HG03571 (cell line): ENCODE data around the gene NMT1.
A peak's percentile ranks its signal among the peaks of the same experiment; 100 is the strongest.

Experiments used
- ATAC-seq: cut with Tn5 transposase; IDR thresholded peaks from one replicate; pipeline ENCODE4 v1.9.1; 2021; ENCODE audit not compliant: unreplicated experiment

The NMT1 gene

GRCh38 chr17:45132572-45133463 is 71.7 kb downstream of the NMT1 start:
- ATAC-seq: no peak

DNA sequence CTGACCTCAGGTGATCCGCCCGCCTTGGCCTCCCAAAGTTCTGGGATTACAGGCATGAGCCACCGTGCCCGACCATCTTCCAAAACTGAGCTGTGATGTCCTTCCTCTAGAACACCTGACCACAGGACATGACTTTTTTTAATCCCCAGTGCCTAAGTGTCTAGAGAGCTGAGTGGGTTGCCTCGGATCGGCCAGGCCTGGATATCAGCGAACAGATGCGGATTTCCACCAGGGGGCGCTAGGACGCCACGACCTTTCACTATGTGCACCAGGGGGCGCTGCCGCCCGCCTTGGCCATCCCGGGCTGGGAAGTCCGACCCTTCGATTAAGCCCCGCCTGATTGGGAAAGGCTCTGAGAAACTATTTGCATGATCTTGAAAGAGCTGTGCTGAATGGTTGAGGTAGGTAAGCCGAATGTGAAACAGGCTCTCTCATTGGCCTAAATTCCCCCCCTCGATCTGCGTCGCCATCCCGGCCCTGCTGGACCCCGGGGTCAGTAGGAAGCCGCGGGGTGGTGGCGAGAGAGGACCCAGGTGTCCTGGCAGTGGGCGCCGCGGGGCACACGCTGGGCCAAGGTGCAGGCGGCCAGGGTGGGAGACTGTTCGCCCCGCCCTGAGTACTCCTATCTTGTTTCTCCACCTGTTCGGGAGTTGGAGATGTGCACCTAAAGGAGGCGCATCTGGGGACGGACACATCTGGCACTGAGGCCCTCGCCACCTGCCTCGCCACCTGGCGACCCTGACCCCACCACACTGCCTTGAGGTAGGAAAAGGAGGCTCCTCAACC is 74.3 kb downstream of the NMT1 start, which contains the start of gene ACBD4:
ACBD4 (plus strand) TSS at position 496 of the 786 bp plus-strand sequence. CDS start 458 bp downstream, outside the sequence.
- ATAC-seq: peak; percentile 71

- ATAC-seq: no peak
Observed at GRCh38 chr17:45135978-45136791, 75.1 kb downstream of the NMT1 start.

DNA sequence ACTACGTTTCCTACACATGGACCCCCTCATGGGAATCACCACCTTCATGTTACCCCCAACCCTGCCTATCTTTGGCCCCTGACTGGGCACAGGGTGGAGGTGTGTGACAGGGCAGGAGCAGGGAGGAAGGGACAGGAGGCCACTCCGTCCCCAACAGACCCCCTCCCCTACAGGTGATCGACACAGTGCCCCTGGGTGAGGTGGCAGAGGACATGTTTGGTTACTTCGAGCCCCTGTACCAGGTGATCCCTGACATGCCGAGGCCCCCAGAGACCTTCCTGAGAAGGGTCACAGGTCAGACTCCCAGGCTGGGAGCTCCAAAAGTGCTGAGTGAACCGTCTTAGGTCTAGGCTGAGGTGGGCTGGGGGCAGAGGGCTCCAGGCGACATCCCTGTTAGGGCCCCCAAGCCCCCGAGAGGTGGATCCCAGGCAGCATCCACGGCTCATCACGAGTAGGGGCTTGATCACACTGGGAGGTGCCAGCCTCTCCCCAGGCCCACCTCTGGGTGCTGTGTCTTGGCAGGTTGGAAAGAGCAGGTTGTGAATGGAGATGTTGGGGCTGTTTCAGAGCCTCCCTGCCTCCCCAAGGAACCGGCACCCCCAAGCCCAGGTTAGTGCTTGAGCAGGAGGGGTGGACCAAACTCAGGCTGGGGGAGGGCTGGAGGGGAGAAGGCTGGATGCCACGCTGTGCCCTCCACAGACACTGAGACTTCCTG is 75.9 kb downstream of the NMT1 start:
- no peak for ATAC-seq

DNA sequence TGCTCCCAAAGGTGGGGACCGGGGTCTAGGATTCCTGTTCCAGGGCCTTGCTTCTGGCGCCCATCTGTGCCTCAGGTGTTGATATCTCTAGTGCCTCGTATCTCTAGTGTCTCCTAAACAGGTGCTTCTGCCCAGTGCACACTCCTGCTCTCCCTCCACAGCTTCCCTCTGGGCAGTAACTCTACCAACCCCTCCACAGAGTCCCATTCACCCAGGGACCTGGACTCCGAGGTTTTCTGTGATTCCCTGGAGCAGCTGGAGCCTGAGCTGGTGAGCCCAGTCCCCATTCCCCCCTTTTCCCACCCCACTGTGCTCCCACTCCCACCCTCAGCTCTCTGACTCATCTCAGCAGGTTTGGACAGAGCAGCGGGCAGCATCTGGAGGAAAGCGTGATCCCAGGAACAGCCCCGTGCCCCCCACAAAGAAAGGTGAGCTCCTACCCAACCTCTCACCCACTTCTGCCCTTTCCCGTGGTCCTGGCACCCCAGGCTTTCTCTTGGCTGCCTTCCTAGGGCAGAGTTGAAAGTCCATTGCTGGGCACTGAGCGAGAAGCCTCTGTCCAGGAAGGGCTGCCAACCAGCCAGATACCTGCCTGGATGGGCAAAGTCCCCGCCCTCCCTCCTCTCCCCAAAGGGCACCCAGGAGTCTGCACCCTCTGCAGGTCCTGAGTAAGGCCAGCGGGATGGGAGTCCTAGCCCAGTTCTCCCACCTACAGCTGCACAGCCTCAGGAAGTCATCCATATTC is 76.6 kb downstream of the NMT1 start:
- no peak for ATAC-seq

DNA sequence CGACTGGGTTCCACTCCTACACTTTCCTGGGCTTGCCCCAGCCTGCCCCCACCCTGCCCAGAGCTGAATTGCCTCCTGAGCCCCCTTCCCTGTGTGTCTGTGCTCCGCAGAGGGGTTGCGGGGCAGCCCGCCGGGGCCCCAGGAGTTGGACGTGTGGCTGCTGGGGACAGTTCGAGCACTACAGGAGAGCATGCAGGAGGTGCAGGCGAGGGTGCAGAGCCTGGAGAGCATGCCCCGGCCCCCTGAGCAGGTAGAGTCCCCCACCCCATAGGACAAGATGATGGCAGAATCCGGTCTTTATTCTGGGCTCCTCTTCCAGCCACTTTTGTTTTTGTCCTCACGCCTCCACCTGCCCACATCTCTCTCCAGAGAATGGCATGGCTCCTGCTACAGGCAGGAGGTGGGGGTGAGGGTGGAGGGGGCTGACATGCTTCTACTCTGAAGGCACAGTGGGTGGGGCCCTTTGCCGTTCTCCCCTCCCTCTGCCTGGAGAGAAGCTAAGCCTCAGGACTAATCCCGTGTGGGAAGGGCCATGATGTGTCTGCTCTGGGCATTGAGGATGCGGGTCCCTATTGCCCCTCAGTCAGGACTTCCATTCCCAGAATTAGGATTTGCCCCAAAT is 77.9 kb downstream of the NMT1 start:
- no peak for ATAC-seq

- no peak for ATAC-seq
Observed at GRCh38 chr17:45139533-45139920, 78.4 kb downstream of the NMT1 start.

GRCh38 chr17:45143094-45143670 is 82.1 kb downstream of the NMT1 start:
- ATAC-seq: no peak

GRCh38 chr17:45143767-45144198 is 82.7 kb downstream of the NMT1 start:
- no peak for ATAC-seq

- ATAC-seq: no peak
Observed at GRCh38 chr17:45144199-45145034, 83.3 kb downstream of the NMT1 start.

DNA sequence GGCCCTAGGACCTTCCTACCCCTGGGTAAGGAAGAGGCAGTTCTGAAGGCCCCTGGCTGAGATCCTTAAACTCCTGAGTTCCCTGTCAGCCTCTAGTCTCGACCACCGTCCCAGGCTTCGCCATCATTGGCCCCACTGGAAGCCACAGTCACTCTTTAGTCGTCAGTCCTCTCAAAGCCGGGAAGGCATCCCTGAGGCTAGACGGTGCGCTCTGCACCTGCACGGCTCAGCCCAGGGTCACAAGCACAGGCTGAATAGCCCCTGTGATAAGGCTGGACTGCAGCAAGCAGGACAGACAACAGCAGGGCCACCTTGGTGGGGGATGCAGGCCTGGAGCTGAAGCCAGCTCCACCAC is 83.9 kb downstream of the NMT1 start:
- ATAC-seq: no peak

GRCh38 chr17:45146166-45146565 is 85.0 kb downstream of the NMT1 start:
- no peak for ATAC-seq

GRCh38 chr17:45146592-45146889 is 85.4 kb downstream of the NMT1 start:
- no peak for ATAC-seq

DNA sequence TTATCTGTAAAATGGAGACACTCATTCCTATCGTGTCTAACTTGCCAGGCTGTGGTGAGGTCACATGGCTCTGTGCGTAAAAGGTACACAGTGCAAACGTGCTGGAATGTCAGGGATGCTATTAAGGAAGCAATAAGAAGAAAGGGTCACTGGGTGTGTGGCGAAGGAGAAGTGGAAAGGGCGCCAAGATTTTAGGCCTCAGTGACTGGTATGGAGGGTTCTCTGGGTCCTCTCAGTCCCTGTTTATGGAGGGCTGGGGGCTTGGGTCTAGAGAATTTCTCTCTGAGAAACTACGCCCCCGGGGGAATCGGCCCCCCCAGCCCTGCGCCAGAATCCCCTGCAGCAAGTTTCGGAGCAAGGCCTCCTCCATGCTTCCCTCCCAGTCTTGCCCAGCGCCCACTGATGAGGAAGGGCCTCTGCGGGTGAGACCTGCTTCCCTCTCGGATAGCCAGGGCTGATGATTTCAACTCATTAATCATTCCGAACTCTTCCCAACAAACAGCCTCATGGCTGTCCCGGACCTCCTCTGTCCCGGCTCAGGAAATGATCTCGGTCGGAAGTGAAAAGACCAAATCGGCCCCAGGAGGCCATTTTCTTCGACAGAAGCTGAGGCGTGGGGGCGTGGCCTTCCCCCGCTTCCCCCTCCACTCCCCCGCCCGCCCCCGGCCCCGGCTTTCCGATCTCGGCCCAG is 85.9 kb downstream of the NMT1 start:
- no peak for ATAC-seq

DNA sequence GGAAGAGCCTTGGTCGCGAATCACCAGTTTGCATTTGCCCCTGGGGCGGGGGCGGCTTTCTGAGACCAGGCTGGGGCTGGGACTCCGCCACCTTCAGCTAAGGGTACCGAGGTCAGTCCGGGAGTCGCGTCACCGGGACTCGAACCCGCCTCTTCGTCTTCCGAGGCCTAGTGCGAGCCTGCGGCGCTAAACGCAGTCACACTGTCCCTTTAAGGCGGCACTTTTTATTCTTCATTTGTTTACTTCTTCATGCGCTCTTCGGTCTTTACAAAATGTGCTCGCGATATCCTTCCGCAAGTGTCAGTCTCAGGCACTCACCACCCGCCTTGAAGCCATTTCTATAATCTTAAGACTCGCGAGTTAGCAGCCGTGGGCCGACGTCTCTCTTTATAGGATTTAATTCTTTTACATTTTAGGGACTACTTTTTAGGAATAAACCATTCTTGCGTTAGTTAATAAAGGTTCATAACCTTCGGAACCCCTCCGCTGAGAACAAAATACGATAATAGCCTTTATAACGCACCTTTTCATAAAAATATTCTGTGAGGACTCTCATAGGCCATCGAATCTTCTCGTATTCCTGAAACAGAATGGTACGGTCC is 86.6 kb downstream of the NMT1 start:
- ATAC-seq: no peak

- ATAC-seq: peak; percentile 66
Observed at GRCh38 chr17:45148183-45149036, 87.3 kb downstream of the NMT1 start, which contains the start of gene HEXIM1. TSS of gene HEXIM1 (plus strand) at chr17:45148475. CDS start at chr17:45149191, 716 bp downstream.
